HepG2 (cell line): Measurements from ENCODE around the gene PRR12. TPM values are rescaled to one million over a fixed set of nuclear protein-coding genes. Genes with fewer than 3 reads are reported as not detected.

Experiments
- CC2D1A ChIP-seq: sonication (generic); formaldehyde crosslinking; IDR thresholded peaks from 2 replicates; pipeline ENCODE4 v1.8.1; 2023; ENCODE audit warnings: mild to moderate bottlenecking, missing genetic modification reagents
- ELF4 ChIP-seq: sonication (generic); formaldehyde crosslinking; IDR thresholded peaks from 2 replicates; pipeline ENCODE4 v1.5.0; 2020; ENCODE audit warnings: missing genetic modification reagents, mild to moderate bottlenecking, moderate library complexity, borderline replicate concordance
- FOSL2 ChIP-seq: sonication (generic); formaldehyde crosslinking; IDR thresholded peaks from 2 replicates; pipeline ENCODE4 v1.4.0; 2020; ENCODE audit warnings: missing genetic modification reagents
- JARID2 ChIP-seq: sonication (generic); formaldehyde crosslinking; IDR thresholded peaks from 2 replicates; pipeline ENCODE4 v1.8.1; 2023; ENCODE audit warnings: missing genetic modification reagents, inconsistent platforms; ENCODE audit not compliant: insufficient replicate concordance
- NR2F2 ChIP-seq: IDR thresholded peaks from 2 replicates; pipeline ENCODE4 v1.6.1; 2012; ENCODE audit warnings: low read depth, inconsistent platforms, borderline replicate concordance
- PHB2 ChIP-seq: fragments of 450-650 bp; IDR thresholded peaks from 2 replicates; pipeline ENCODE4 v1.6.1; 2018; ENCODE audit not compliant: partially characterized antibody
- SKI ChIP-seq: fragments of 450-650 bp; IDR thresholded peaks from one replicate; pipeline ENCODE4 v1.6.1; 2018; ENCODE audit warnings: mild to moderate bottlenecking; ENCODE audit not compliant: partially characterized antibody
- ZFX ChIP-seq: sonication (generic); formaldehyde crosslinking; IDR thresholded peaks from 2 replicates; pipeline ENCODE4 v1.4.0; 2020; ENCODE audit warnings: mild to moderate bottlenecking, low read depth, missing genetic modification reagents, moderate library complexity
- ZNF335 ChIP-seq: sonication (generic); formaldehyde crosslinking; IDR thresholded peaks from 2 replicates; pipeline ENCODE4 v1.4.0; 2020; ENCODE audit warnings: missing genetic modification reagents
- ZNF44 ChIP-seq: sonication (generic); formaldehyde crosslinking; IDR thresholded peaks from 2 replicates; pipeline ENCODE4 v1.5.1; 2020; ENCODE audit warnings: mild to moderate bottlenecking, missing genetic modification reagents
- ZNF616 ChIP-seq: sonication (generic); formaldehyde crosslinking; IDR thresholded peaks from 2 replicates; pipeline ENCODE4 v1.5.0; 2020; ENCODE audit warnings: low read depth, mild to moderate bottlenecking, missing genetic modification reagents
- ZNF724P ChIP-seq: sonication (generic); formaldehyde crosslinking; IDR thresholded peaks from 2 replicates; pipeline ENCODE4 v1.8.0; 2022; ENCODE audit warnings: missing genetic modification reagents, borderline replicate concordance
- ZNF816 ChIP-seq: sonication (generic); formaldehyde crosslinking; IDR thresholded peaks from 2 replicates; pipeline ENCODE4 v1.8.0; 2022; ENCODE audit warnings: missing genetic modification reagents, mild to moderate bottlenecking, borderline replicate concordance
- ZNF878 ChIP-seq: sonication (generic); formaldehyde crosslinking; IDR thresholded peaks from 2 replicates; pipeline ENCODE4 v1.8.1; 2023; ENCODE audit warnings: mild to moderate bottlenecking, missing genetic modification reagents, moderate library complexity
- polyA plus RNA-seq, 8 experiments: library from polyadenylated mRNA; depleted of rRNA in 3 of 8; stranded (reverse) in 7 of 8; unstranded in 1 of 8; fragments of >200 nt; fragmentation: Illumina TruSeq in 4 of 8; extraction: Trizol in 4 of 8; gene quantifications; 2 replicates each; pipeline versions ENCODE4 v1.2.1 to v1.2.3, GENCODE V29; 2011 to 2016; ENCODE audit warnings: low read depth in 4 of 8, missing spikeins in 1 of 8, mixed read lengths in 1 of 8; ENCODE audit not compliant: insufficient read depth in 1 of 8
- total RNA-seq, 5 experiments: library from RNA; depleted of rRNA; stranded (reverse); fragments of >200 nt; fragmentation: Illumina TruSeq; extraction: Trizol; gene quantifications; 2 replicates each; pipeline ENCODE4 v1.2.3, GENCODE V29; 2016; ENCODE audit warnings: low read depth in 1 of 5
- TF ChIP-seq, protein P1 (sequence below): sonication (generic); formaldehyde crosslinking; IDR thresholded peaks from 2 replicates; pipeline ENCODE4 v1.4.0; 2020; ENCODE audit warnings: missing genetic modification reagents
- TF ChIP-seq, protein P2 (sequence below): IDR thresholded peaks from 2 replicates; pipeline ENCODE4 v1.6.1; 2016
- TF ChIP-seq, protein P3 (sequence below): sonication (generic); formaldehyde crosslinking; IDR thresholded peaks from 2 replicates; pipeline ENCODE4 v1.4.0; 2020; ENCODE audit warnings: mild to moderate bottlenecking, missing genetic modification reagents

PRR12 gene
- total and polyA plus RNA-seq, 2 of the 13 experiments (the other 11 are each of a cell fraction or from before 2014, with no cell fraction given): 0.62 to 1.5 TPM

DNA sequence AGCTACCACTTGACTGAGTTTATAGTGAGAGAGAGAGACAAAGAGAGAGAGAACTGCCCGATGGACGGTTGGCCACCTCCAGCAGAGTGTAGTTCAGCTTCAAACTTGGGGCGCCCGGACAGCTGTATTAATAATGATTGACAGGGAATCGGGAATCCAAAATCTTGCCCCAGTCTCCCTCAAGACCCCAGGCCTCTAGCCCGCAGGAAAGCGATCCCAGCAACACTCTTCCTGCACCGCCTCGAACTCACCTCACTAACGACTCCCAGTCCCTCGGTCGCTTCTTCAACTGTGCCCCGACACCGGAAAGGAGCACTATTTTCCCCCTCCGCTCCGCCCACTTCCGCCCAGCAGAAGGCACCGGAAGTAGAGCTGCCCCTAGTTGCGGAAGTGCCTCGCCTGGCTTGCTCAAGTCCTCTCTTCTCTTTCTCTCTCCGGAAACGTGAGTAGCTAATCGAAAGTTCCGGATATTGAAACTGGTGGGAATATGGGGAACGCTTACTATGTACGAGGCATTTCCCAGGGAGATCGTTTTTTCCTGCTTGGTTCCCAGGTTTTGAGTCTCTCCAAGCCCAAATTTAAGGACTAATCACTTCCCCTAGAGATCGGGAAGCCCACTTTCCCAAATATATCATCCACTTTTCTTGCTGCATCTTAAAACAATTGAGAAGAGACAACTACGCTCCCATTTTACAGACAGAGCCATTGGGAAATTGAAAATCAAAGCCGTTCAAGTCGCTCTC, 10.5 kb upstream of the PRR12 start, which contains the start of gene NOSIP (continued):
- TF ChIP-seq CC2D1A (no peak), ZNF724P (CRISPR knock-in tag) (0 out of 2 replicates have a peak, but pooled peaks have one; percentile 45), NR2F2 (peak; percentile 68; the same call in 1 of the 2 replicates), FOSL2 (peak; percentile 64), PHB2 (no peak), ZNF878 (CRISPR knock-in tag) (no peak), ZNF335 (CRISPR knock-in tag) (0 out of 2 replicates have a peak, but pooled peaks have one; percentile 26), ZNF616 (CRISPR knock-in tag) (no peak), ZNF816 (0 out of 2 replicates have a peak, but pooled peaks have one; percentile 59), ZNF44 (CRISPR knock-in tag) (0 out of 2 replicates have a peak, but pooled peaks have one; percentile 81), JARID2 (CRISPR knock-in tag) (no peak), SKI (peak; percentile 14), ELF4 (CRISPR knock-in tag) (no peak), ZFX (CRISPR knock-in tag) (peak; percentile 80)
- TF ChIP-seq, protein P1, sequence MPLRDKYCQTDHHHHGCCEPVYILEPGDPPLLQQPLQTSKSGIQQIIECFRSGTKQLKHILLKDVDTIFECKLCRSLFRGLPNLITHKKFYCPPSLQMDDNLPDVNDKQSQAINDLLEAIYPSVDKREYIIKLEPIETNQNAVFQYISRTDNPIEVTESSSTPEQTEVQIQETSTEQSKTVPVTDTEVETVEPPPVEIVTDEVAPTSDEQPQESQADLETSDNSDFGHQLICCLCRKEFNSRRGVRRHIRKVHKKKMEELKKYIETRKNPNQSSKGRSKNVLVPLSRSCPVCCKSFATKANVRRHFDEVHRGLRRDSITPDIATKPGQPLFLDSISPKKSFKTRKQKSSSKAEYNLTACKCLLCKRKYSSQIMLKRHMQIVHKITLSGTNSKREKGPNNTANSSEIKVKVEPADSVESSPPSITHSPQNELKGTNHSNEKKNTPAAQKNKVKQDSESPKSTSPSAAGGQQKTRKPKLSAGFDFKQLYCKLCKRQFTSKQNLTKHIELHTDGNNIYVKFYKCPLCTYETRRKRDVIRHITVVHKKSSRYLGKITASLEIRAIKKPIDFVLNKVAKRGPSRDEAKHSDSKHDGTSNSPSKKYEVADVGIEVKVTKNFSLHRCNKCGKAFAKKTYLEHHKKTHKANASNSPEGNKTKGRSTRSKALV: no peak
- TF ChIP-seq, protein P2, sequence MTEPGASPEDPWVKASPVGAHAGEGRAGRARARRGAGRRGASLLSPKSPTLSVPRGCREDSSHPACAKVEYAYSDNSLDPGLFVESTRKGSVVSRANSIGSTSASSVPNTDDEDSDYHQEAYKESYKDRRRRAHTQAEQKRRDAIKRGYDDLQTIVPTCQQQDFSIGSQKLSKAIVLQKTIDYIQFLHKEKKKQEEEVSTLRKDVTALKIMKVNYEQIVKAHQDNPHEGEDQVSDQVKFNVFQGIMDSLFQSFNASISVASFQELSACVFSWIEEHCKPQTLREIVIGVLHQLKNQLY (CRISPR knock-in tag): peak; percentile 59; the same call in 1 of the 2 replicates
- TF ChIP-seq, protein P3, sequence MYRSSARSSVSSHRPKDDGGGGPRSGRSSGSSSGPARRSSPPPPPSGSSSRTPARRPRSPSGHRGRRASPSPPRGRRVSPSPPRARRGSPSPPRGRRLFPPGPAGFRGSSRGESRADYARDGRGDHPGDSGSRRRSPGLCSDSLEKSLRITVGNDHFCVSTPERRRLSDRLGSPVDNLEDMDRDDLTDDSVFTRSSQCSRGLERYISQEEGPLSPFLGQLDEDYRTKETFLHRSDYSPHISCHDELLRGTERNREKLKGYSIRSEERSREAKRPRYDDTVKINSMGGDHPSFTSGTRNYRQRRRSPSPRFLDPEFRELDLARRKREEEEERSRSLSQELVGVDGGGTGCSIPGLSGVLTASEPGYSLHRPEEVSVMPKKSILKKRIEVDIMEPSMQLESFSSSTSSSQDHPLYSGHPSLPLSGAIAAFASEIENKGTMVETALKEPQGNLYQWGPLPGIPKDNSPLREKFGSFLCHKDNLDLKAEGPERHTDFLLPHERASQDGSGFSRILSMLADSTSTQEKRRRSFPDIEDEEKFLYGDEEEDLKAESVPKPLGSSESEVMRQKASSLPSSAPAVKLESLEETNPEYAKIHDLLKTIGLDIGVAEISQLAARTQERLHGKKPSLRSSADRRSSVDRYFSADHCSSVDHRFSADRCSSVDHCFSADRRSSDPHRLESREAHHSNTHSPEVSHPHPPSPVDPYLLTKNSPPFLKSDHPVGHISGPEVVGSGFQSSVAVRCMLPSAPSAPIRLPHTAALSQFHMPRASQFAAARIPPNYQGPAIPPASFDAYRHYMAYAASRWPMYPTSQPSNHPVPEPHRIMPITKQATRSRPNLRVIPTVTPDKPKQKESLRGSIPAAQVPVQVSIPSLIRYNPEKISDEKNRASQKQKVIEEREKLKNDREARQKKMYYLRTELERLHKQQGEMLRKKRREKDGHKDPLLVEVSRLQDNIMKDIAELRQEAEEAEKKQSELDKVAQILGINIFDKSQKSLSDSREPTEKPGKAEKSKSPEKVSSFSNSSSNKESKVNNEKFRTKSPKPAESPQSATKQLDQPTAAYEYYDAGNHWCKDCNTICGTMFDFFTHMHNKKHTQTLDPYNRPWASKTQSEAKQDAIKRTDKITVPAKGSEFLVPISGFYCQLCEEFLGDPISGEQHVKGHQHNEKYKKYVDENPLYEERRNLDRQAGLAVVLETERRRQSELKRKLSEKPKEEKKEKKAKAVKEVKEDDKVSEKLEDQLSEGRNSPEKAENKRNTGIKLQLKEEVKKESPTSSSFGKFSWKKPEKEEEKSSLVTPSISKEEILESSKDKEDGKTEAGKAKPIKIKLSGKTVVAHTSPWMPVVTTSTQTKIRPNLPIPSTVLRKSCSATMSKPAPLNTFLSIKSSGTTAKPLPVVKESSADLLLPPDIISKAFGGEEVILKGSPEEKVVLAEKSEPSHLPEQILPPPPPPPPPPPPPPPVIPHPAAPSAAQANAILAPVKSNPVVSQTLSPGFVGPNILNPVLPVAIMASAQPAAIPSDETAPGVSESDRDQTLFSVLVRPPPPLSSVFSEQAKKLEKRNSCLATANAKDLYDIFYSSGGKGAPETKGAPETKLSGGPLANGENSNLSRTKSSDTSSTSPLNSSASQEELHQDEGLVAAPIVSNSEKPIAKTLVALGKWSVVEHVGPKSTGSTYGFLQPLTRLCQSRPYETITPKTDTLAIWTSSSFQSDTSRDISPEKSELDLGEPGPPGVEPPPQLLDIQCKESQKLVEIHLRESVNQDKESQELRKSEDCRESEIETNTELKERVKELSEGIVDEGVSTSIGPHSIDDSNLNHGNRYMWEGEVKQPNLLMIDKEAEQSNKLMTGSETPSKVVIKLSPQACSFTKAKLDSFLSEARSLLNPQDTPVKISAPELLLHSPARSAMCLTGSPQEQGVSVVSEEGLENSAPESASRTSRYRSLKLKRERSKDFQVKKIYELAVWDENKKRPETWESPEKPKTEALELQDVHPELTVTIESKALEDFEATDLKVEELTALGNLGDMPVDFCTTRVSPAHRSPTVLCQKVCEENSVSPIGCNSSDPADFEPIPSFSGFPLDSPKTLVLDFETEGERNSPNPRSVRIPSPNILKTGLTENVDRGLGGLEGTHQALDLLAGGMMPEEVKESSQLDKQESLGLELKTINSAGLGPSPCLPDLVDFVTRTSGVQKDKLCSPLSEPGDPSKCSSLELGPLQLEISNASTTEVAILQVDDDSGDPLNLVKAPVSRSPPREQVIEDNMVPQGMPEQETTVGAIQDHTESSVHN (CRISPR knock-in tag): no peak
